ENCODE results near the gene MYH7. TPM values are rescaled to one million over a fixed set of nuclear protein-coding genes. Genes with fewer than 3 reads are reported as not detected.
"Not testable (repeated sequence)": the region's sequence is repeated elsewhere in the genome, so short reads cannot be mapped to it uniquely, and the experiment has no call there.

The MYH7 gene
- total and polyA plus RNA-seq, 7 experiments from 2014 or later, result not detected

DNA sequence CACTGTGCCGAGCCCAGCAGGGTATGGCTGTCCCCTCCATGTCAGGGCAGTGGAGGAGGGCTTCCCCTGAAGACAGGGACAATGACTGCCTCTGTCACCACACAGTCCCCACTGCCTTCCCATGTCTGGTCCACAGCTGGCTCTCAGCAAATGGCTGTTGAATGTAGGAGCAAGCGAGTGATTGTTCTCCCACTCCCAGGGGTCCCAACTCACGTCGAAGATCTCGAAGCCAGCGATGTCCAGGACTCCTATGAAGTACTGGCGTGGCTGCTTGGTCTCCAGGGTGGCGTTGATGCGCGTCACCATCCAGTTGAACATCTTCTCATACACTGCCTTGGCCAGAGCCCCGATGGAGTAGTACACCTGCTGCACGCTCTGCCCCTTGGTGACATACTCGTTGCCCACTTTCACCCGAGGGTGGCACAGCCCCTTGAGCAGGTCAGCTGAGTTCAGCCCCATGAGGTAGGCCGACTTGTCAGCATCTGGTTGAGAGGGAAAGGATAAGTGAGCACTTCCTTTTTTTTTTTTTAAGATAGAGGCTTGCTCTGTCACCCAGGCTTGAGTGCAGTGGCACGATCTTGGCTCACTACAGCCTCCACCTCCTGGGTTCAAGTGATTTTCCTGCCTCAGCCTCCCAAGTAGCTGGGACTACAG, 34.8 kb downstream of the MYH7 start:
- H3K4me3 ChIP-seq (ENCODE audit: low read length); H3K4me1 ChIP-seq (ENCODE audit: control insufficient read depth in 2 of 2, insufficient read depth in 2 of 2, low read length in 2 of 2); DNase-seq; H3K9me3 ChIP-seq (ENCODE audit: control insufficient read depth in 2 of 3, low read length in 3 of 3); H3K4me1 Mint-ChIP-seq; H3K36me3 ChIP-seq (ENCODE audit: control insufficient read depth in 2 of 3, insufficient read depth in 3 of 3, low read length in 3 of 3); ATAC-seq; H3K9me3 Mint-ChIP-seq; H3K27ac ChIP-seq (ENCODE audit: low read depth, low read length); intact Hi-C loops (cut with micrococcal nuclease); H3K4me3 Mint-ChIP-seq; CTCF ChIA-PET; POLR2A ChIA-PET; H3K36me3 Mint-ChIP-seq; H3K27me3 ChIP-seq (ENCODE audit: control insufficient read depth in 2 of 2, insufficient read depth in 2 of 2, low read length in 2 of 2); H3K27ac Mint-ChIP-seq: not testable (repeated sequence)
- H3K27me3 Mint-ChIP-seq, result peaks cover 0 to 15% (median 5%) of the 10 kb centered on the region in 5 donors

DNA sequence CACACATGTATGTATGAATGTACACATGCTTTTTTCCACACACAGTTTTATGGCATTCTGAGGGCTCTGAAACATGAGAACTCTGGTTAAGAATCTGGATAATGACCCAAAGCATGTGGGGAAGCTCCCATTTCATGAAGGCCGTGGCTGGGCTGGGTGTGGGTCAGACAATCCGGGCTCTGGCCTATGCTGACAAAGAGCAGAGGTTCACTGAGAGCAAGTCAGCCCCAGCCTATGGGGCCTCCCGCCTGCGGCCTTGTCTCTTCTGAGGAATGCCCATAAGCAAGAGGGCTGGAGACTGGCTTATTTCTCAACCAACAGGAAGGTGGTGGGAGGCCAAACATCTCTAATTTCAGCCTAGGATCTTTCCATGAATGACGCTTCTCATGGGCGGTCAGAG, 35.9 kb downstream of the MYH7 start:
- no peaks in the 10 kb centered on the region for H3K4me1 ChIP-seq (ENCODE audit: control insufficient read depth in 2 of 2, insufficient read depth in 2 of 2, low read length in 2 of 2)
- Mint-ChIP-seq H3K4me3 (no peak overlapping the region), H3K27me3 (peaks cover 0 to 10% (median 8%) of the 10 kb centered on the region in 5 donors), H3K9me3 (no peaks in the 10 kb centered on the region), H3K4me1 (peaks cover 0 to 6% (median 0%) of the 10 kb centered on the region in 7 donors), H3K27ac (no peak overlapping the region), H3K36me3 (no peaks in the 10 kb centered on the region)
- no peaks in the 10 kb centered on the region for H3K9me3 ChIP-seq (ENCODE audit: control insufficient read depth in 2 of 3, low read length in 3 of 3)
- ChIA-PET POLR2A (interaction anchor here (0.5 kb wide), 1 partner anchor 282 kb away, joined by 3 read pairs; no protein-coding TSS in a partner anchor), CTCF (no interaction called here)
- no peak overlapping the region for H3K4me3 ChIP-seq (ENCODE audit: low read length)
- DNase-seq, result no peak
- ATAC-seq, result no peak
- H3K36me3 ChIP-seq (ENCODE audit: control insufficient read depth in 2 of 3, insufficient read depth in 3 of 3, low read length in 3 of 3), result no peaks in the 10 kb centered on the region
- H3K27me3 ChIP-seq (ENCODE audit: control insufficient read depth in 2 of 2, insufficient read depth in 2 of 2, low read length in 2 of 2), result no peaks in the 10 kb centered on the region
- no peak overlapping the region for H3K27ac ChIP-seq (ENCODE audit: low read depth, low read length)
- intact Hi-C loops (cut with micrococcal nuclease), result no loop called here

- Mint-ChIP-seq H3K27me3 (peaks cover 0 to 10% (median 8%) of the 10 kb centered on the region in 5 donors), H3K4me3 (no peak overlapping the region), H3K27ac (no peak overlapping the region), H3K36me3 (no peaks in the 10 kb centered on the region), H3K9me3 (no peaks in the 10 kb centered on the region), H3K4me1 (peaks cover 0 to 6% (median 0%) of the 10 kb centered on the region in 7 donors)
- no peaks in the 10 kb centered on the region for H3K36me3 ChIP-seq (ENCODE audit: control insufficient read depth in 2 of 3, insufficient read depth in 3 of 3, low read length in 3 of 3)
- no peak for ATAC-seq
- H3K27ac ChIP-seq (ENCODE audit: low read depth, low read length), result no peak overlapping the region
- no peaks in the 10 kb centered on the region for H3K9me3 ChIP-seq (ENCODE audit: control insufficient read depth in 2 of 3, low read length in 3 of 3)
- no peaks in the 10 kb centered on the region for H3K27me3 ChIP-seq (ENCODE audit: control insufficient read depth in 2 of 2, insufficient read depth in 2 of 2, low read length in 2 of 2)
- no peak for DNase-seq
- CTCF ChIA-PET, result no interaction called here
- no peaks in the 10 kb centered on the region for H3K4me1 ChIP-seq (ENCODE audit: control insufficient read depth in 2 of 2, insufficient read depth in 2 of 2, low read length in 2 of 2)
- POLR2A ChIA-PET, result interaction anchor here (0.5 kb wide), 1 partner anchor 281 kb away, joined by 3 read pairs; no protein-coding TSS in a partner anchor
- intact Hi-C loops (cut with micrococcal nuclease), result no loop called here
- no peak overlapping the region for H3K4me3 ChIP-seq (ENCODE audit: low read length)
Measured at GRCh38 chr14:23399136-23399535, 36.3 kb downstream of the MYH7 start.

- Mint-ChIP-seq H3K36me3 (no peaks in the 10 kb centered on the region), H3K9me3 (no peaks in the 10 kb centered on the region), H3K4me3 (no peak overlapping the region), H3K27me3 (peaks cover 0 to 9% (median 8%) of the 10 kb centered on the region in 5 donors), H3K4me1 (peaks cover 0 to 6% (median 0%) of the 10 kb centered on the region in 7 donors), H3K27ac (no peak overlapping the region)
- intact Hi-C loops (cut with micrococcal nuclease), result no loop called here
- ChIA-PET POLR2A (no interaction called here), CTCF (no interaction called here)
- H3K27ac ChIP-seq (ENCODE audit: low read depth, low read length), result no peak overlapping the region
- DNase-seq, result no peak
- no peak overlapping the region for H3K4me3 ChIP-seq (ENCODE audit: low read length)
- no peaks in the 10 kb centered on the region for H3K36me3 ChIP-seq (ENCODE audit: control insufficient read depth in 2 of 3, insufficient read depth in 3 of 3, low read length in 3 of 3)
- ATAC-seq, result no peak
- no peaks in the 10 kb centered on the region for H3K4me1 ChIP-seq (ENCODE audit: control insufficient read depth in 2 of 2, insufficient read depth in 2 of 2, low read length in 2 of 2)
- H3K9me3 ChIP-seq (ENCODE audit: control insufficient read depth in 2 of 3, low read length in 3 of 3), result no peaks in the 10 kb centered on the region
- no peaks in the 10 kb centered on the region for H3K27me3 ChIP-seq (ENCODE audit: control insufficient read depth in 2 of 2, insufficient read depth in 2 of 2, low read length in 2 of 2)
Measured at GRCh38 chr14:23398348-23398747, 37.1 kb downstream of the MYH7 start.

GRCh38 chr14:23396781-23397407, 38.6 kb downstream of the MYH7 start:
- DNase-seq, result no peak
- Histone ChIP-seq H3K27ac (ENCODE audit: low read depth, low read length) (no peak overlapping the region), H3K9me3 (ENCODE audit: control insufficient read depth in 2 of 3, low read length in 3 of 3) (no peaks in the 10 kb centered on the region), H3K4me3 (ENCODE audit: low read length) (no peak overlapping the region), H3K36me3 (ENCODE audit: control insufficient read depth in 2 of 3, insufficient read depth in 3 of 3, low read length in 3 of 3) (no peaks in the 10 kb centered on the region), H3K4me1 (ENCODE audit: control insufficient read depth in 2 of 2, insufficient read depth in 2 of 2, low read length in 2 of 2) (no peaks in the 10 kb centered on the region), H3K27me3 (ENCODE audit: control insufficient read depth in 2 of 2, insufficient read depth in 2 of 2, low read length in 2 of 2) (no peaks in the 10 kb centered on the region)
- peaks cover 0 to 9% (median 2%) of the 10 kb centered on the region in 5 donors for H3K27me3 Mint-ChIP-seq
- ATAC-seq, result no peak
- no peaks in the 10 kb centered on the region for H3K9me3 Mint-ChIP-seq
- ChIA-PET CTCF (interaction anchor here (0.6 kb wide), 1 partner anchor 296 kb away, joined by 3 read pairs; no protein-coding TSS in a partner anchor), POLR2A (no interaction called here)
- no peak overlapping the region for H3K27ac Mint-ChIP-seq
- no peaks in the 10 kb centered on the region for H3K36me3 Mint-ChIP-seq
- peaks cover 0 to 1% (median 0%) of the 10 kb centered on the region in 7 donors for H3K4me1 Mint-ChIP-seq
- H3K4me3 Mint-ChIP-seq, result no peak overlapping the region
- intact Hi-C loops (cut with micrococcal nuclease), result no loop called here

DNA sequence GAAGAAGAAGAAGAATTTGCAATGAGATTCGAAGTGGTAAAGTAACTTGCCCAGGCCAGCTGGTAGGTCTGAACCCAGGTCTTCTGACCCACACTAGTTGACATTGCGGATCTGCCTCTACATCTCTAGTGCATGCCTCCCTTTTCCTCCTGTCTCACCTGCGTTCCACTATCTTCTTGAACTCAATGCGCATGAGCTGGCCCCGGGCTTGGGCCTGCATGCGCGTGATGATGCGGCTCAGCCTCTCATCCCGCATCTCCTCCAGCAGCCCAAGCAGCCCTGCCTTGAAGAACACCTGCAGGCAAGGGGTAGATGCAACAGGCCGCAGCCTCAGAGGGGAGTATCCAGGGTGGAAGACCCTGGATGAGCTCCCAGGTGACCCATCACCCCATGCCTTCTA, 39.3 kb downstream of the MYH7 start:
- no peaks in the 10 kb centered on the region for H3K36me3 Mint-ChIP-seq
- H3K4me1 Mint-ChIP-seq, result peaks cover 0 to 1% (median 0%) of the 10 kb centered on the region in 7 donors
- Histone ChIP-seq H3K27me3 (ENCODE audit: control insufficient read depth in 2 of 2, insufficient read depth in 2 of 2, low read length in 2 of 2) (no peaks in the 10 kb centered on the region), H3K9me3 (ENCODE audit: control insufficient read depth in 2 of 3, low read length in 3 of 3) (no peaks in the 10 kb centered on the region), H3K36me3 (ENCODE audit: control insufficient read depth in 2 of 3, insufficient read depth in 3 of 3, low read length in 3 of 3) (no peaks in the 10 kb centered on the region), H3K4me1 (ENCODE audit: control insufficient read depth in 2 of 2, insufficient read depth in 2 of 2, low read length in 2 of 2) (no peaks in the 10 kb centered on the region), H3K27ac (ENCODE audit: low read depth, low read length) (no peak overlapping the region), H3K4me3 (ENCODE audit: low read length) (no peak overlapping the region)
- ChIA-PET CTCF (no interaction called here), POLR2A (no interaction called here)
- no peak overlapping the region for H3K27ac Mint-ChIP-seq
- ATAC-seq, result no peak
- intact Hi-C loops (cut with micrococcal nuclease), result no loop called here
- no peaks in the 10 kb centered on the region for H3K9me3 Mint-ChIP-seq
- H3K27me3 Mint-ChIP-seq, result peaks cover 0 to 9% (median 4%) of the 10 kb centered on the region in 5 donors
- DNase-seq, result no peak
- H3K4me3 Mint-ChIP-seq, result no peak overlapping the region

- Histone ChIP-seq H3K36me3 (ENCODE audit: control insufficient read depth in 2 of 3, insufficient read depth in 3 of 3, low read length in 3 of 3) (no peaks in the 10 kb centered on the region), H3K4me3 (ENCODE audit: low read length) (no peak overlapping the region), H3K4me1 (ENCODE audit: control insufficient read depth in 2 of 2, insufficient read depth in 2 of 2, low read length in 2 of 2) (no peaks in the 10 kb centered on the region), H3K9me3 (ENCODE audit: control insufficient read depth in 2 of 3, low read length in 3 of 3) (no peaks in the 10 kb centered on the region), H3K27ac (ENCODE audit: low read depth, low read length) (no peak overlapping the region), H3K27me3 (ENCODE audit: control insufficient read depth in 2 of 2, insufficient read depth in 2 of 2, low read length in 2 of 2) (no peaks in the 10 kb centered on the region)
- Mint-ChIP-seq H3K36me3 (no peaks in the 10 kb centered on the region), H3K9me3 (no peaks in the 10 kb centered on the region), H3K27ac (no peak overlapping the region), H3K27me3 (peaks cover 0 to 16% (median 4%) of the 10 kb centered on the region in 5 donors), H3K4me3 (no peak overlapping the region), H3K4me1 (no peaks in the 10 kb centered on the region)
- POLR2A ChIA-PET, result interaction anchor here (0.7 kb wide), 1 partner anchor 25 kb away, joined by 5 read pairs; no protein-coding TSS in a partner anchor
- DNase-seq (no peak), ATAC-seq (no peak)
- intact Hi-C loops (cut with micrococcal nuclease), result no loop called here
- CTCF ChIA-PET, result interaction anchor here (0.6 to 3.5 kb wide), 4 partner anchors 10 to 248 kb away, joined by 3 to 11 read pairs (median 3); no protein-coding TSS in a partner anchor
Measured at GRCh38 chr14:23392613-23393012, 42.8 kb downstream of the MYH7 start.

Measured in naive thymus-derived CD4-positive, alpha-beta T cell (primary cell).